ENCODE measurements around the gene ALKBH7.

DNA sequence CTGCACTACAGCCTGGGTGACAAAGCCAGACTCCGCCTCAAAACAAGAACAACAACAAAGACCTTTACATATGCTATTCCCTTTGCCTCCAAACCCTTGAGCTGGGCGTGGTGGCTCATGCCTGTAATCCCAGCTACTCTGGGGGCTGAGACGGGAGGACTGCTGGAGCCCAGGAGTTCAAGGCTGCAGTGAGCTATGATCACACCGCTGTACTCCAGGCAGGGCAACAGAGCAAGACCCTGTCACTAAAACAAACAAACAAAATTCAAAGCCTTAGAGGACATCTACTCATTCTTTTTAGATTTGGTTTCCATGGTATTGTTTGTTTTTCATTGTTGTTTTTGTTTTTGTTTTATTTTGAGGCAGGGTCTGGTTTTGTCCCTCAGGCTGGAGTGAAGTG lies 47.0 kb upstream of the ALKBH7 start:
- TF ChIP-seq, protein P1, sequence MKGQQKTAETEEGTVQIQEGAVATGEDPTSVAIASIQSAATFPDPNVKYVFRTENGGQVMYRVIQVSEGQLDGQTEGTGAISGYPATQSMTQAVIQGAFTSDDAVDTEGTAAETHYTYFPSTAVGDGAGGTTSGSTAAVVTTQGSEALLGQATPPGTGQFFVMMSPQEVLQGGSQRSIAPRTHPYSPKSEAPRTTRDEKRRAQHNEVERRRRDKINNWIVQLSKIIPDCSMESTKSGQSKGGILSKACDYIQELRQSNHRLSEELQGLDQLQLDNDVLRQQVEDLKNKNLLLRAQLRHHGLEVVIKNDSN (IDR thresholded peaks at IDR 0.05; ENCODE audit: borderline replicate concordance, extremely low read length, insufficient read depth, low read depth, low read length) = no peak
- TF ChIP-seq, protein P2, sequence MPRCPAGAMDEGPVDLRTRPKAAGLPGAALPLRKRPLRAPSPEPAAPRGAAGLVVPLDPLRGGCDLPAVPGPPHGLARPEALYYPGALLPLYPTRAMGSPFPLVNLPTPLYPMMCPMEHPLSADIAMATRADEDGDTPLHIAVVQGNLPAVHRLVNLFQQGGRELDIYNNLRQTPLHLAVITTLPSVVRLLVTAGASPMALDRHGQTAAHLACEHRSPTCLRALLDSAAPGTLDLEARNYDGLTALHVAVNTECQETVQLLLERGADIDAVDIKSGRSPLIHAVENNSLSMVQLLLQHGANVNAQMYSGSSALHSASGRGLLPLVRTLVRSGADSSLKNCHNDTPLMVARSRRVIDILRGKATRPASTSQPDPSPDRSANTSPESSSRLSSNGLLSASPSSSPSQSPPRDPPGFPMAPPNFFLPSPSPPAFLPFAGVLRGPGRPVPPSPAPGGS (IDR thresholded peaks at IDR 0.05; ENCODE audit: borderline replicate concordance, insufficient read depth, low read depth, low read length, poor library complexity, severe bottlenecking) = no peak
- TF ChIP-seq POLR2AphosphoS5 (IDR thresholded peaks at IDR 0.05; ENCODE audit: low read length) = no peak
- TF ChIP-seq ZSCAN29 (IDR thresholded peaks at IDR 0.05) = no peak
- TF ChIP-seq HDAC2 (IDR thresholded peaks at IDR 0.05) = no peak

All from GM12878 (cell line).